Measurements from ENCODE around the gene TMEM9. TPM values are rescaled to one million over a fixed set of nuclear protein-coding genes. Genes with fewer than 3 reads are reported as not detected.
A peak's percentile ranks its signal among the peaks of the same experiment; 100 is the strongest.

Gene TMEM9
- total and polyA plus RNA-seq, 10 donors: 21.5 to 50.3 (median 34.7) TPM

DNA sequence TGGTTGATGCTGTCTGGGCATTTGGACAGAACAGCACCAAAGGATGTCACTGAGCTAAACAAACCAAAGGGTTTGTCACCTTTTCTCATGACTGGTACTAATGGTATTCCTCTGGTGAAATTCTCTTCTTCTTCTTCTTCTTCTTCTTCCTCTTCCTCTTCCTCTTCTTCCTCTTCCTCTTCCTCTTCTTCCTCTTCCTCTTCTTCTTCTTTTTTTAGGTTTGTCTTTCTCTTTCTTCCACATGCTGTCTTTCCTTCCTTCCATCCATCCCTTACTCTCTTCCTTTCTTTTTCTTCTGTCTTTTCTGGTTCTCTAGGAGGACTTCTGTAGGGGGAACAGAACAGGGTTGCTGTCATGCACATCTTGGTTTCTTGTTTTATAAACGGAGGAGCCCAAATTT is 27.0 kb upstream of the TMEM9 start:
- WGBS, 5 donors: 72 to 86% (median 81%) methylated on average over 1 of the region's 1 CpG
- Histone ChIP-seq H3K27ac (no peak overlapping the region), H3K36me3 (no peaks in the 10 kb centered on the region), H3K27me3 (replicated peaks in 1 of 7) (peaks cover 0 to 24% (median 0%) of the 10 kb centered on the region in 7 donors), H3K9me3 (peaks cover 0 to 8% (median 0%) of the 10 kb centered on the region in 8 donors), H3K4me3 (no peak overlapping the region), H3K4me1 (no peaks in the 10 kb centered on the region)
- TF ChIP-seq POLR2A (IDR thresholded peaks at IDR 0.05) (no peak), POLR2AphosphoS5 (IDR thresholded peaks at IDR 0.05) (no peak), CTCF (IDR thresholded peaks at IDR 0.05 in 8 of 11, conservative IDR thresholded peaks at IDR 0.05 in 3 of 11) (no peak)
- DNase-seq: no peak
- intact Hi-C loops (cut with DNase I; ENCODE audit: low total_unique reads): no loop called here

DNA sequence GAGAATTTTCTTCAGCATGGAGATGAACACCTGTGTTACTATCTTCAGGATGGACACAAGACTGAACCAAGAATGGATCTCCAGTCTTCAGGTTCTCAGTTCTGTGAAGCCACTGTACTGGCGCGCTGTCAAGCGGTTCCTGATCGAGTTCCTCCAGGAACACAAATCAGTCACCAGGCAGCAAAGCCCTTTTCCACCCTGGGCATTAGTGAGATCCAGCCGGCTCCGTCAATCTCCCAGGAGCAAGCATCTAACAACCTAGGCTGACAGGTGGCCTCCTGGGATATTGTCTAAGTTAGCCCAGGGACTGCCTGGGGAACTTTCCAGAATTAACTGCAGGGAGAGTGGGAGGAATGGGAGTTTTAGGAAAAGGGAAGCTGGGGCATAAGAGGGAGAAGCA is 26.6 kb upstream of the TMEM9 start:
- 75 to 98% (median 95%) methylated on average over 5 to 6 of the region's 6 CpGs for WGBS, 5 donors
- no peak overlapping the region for H3K4me3 ChIP-seq
- H3K36me3 ChIP-seq: no peaks in the 10 kb centered on the region
- TF ChIP-seq POLR2A (IDR thresholded peaks at IDR 0.05) (no peak), CTCF (IDR thresholded peaks at IDR 0.05 in 8 of 11, conservative IDR thresholded peaks at IDR 0.05 in 3 of 11) (no peak), POLR2AphosphoS5 (IDR thresholded peaks at IDR 0.05) (no peak)
- H3K27me3 ChIP-seq (replicated peaks in 1 of 7): peaks cover 0 to 27% (median 0%) of the 10 kb centered on the region in 7 donors
- peaks cover 0 to 8% (median 0%) of the 10 kb centered on the region in 8 donors for H3K9me3 ChIP-seq
- no peaks in the 10 kb centered on the region for H3K4me1 ChIP-seq
- no peak overlapping the region for H3K27ac ChIP-seq
- intact Hi-C loops (cut with DNase I; ENCODE audit: low total_unique reads): no loop called here
- DNase-seq: peak; percentile 6

GRCh38 chr1:201180141-201180540 is 25.9 kb upstream of the TMEM9 start:
- Histone ChIP-seq H3K27ac (no peak overlapping the region), H3K9me3 (peaks cover 0 to 8% (median 0%) of the 10 kb centered on the region in 8 donors), H3K36me3 (no peaks in the 10 kb centered on the region), H3K4me1 (no peaks in the 10 kb centered on the region), H3K27me3 (replicated peaks in 1 of 7) (peaks cover 0 to 27% (median 0%) of the 10 kb centered on the region in 7 donors), H3K4me3 (no peak overlapping the region)
- no peak for TF ChIP-seq CTCF (IDR thresholded peaks at IDR 0.05 in 8 of 11, conservative IDR thresholded peaks at IDR 0.05 in 3 of 11)
- no peak for TF ChIP-seq POLR2A (IDR thresholded peaks at IDR 0.05)
- TF ChIP-seq POLR2AphosphoS5 (IDR thresholded peaks at IDR 0.05): no peak
- no peak for DNase-seq
- intact Hi-C loops (cut with DNase I; ENCODE audit: low total_unique reads): no loop called here
- 5 to 13% (median 9%) methylated on average over 1 of the region's 1 CpG for WGBS, 5 donors

DNA sequence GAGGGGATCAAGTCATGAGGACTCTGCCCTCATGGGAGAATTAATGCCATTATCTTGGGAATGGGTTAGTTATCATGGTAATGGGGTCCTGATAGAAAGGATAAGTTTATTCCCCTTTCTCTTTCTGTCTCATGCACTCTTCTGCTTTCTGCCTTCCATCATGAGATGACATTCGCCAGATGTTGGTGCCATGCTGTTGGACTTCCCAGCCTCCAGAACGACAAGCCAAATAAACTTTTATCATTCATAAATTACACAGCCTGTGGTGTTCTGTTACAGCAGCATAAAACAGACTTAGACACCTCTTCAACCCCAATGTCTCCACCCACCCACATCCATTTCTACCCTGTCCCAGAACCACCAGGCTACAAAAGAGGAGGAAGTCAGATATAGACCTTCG is 24.4 kb upstream of the TMEM9 start:
- Histone ChIP-seq H3K27me3 (replicated peaks in 1 of 7) (peaks cover 0 to 18% (median 0%) of the 10 kb centered on the region in 7 donors), H3K9me3 (peaks cover 0 to 8% (median 0%) of the 10 kb centered on the region in 8 donors), H3K27ac (no peak overlapping the region), H3K36me3 (no peaks in the 10 kb centered on the region), H3K4me3 (no peak overlapping the region), H3K4me1 (no peaks in the 10 kb centered on the region)
- intact Hi-C loops (cut with DNase I; ENCODE audit: low total_unique reads): no loop called here
- TF ChIP-seq CTCF (IDR thresholded peaks at IDR 0.05 in 8 of 11, conservative IDR thresholded peaks at IDR 0.05 in 3 of 11) (no peak), POLR2A (IDR thresholded peaks at IDR 0.05) (no peak)
- 54 to 76% (median 68%) methylated on average over 3 of the region's 3 CpGs for WGBS, 5 donors
- peak; percentile 2 for DNase-seq
